IMR-90 (cell line): Measurements from ENCODE around the gene TRPV4. TPM values are rescaled to one million over a fixed set of nuclear protein-coding genes. Genes with fewer than 3 reads are reported as not detected.

Experiments used
- ATAC-seq: fragments of 200-7000 bp; cut with Tn5 transposase; 2 replicates; pipeline ENCODE4 v1.9.1; 2020; ENCODE audit warnings: low read depth, mild to moderate bottlenecking, moderate library complexity
- BruUV-seq: library from RNA; stranded (reverse); fragments of 400-500 nt; replicated peaks from 2 replicates; lab custom pipeline; 2021; lab: Mats Ljungman, UMichigan
- CTCF ChIA-PET: fragments of 300-600 bp; formaldehyde crosslinking; extraction: SDS; loops from one replicate; lab custom pipeline; 2021; ENCODE audit warnings: antibody characterized with exemption; lab: Yijun Ruan, JAX
- POLR2A ChIA-PET: fragments of 300-600 bp; sonication (Branson Sonifier 250); formaldehyde crosslinking; loops from one replicate; lab custom pipeline; 2022; ENCODE audit warnings: antibody characterized with exemption; ENCODE audit not compliant: unreplicated experiment; lab: Charles Lee
- DNase-seq: peaks from one replicate; pipeline ENCODE4 v3.0.0; 2013
- H2AFZ ChIP-seq: replicated peaks from 2 replicates; pipeline ENCODE3; 2013; ENCODE audit warnings: low read length, mild to moderate bottlenecking; ENCODE audit not compliant: poor library complexity
- H2AK5ac ChIP-seq: 2 replicates; pipeline ENCODE4 v1.6.1; 2013; ENCODE audit warnings: low read depth, low read length, inconsistent platforms
- H2AK9ac ChIP-seq: replicated peaks from 2 replicates; pipeline ENCODE3; 2013; ENCODE audit warnings: mild to moderate bottlenecking, low read depth, low read length, moderate library complexity; ENCODE audit not compliant: poor library complexity
- H2BK120ac ChIP-seq: 2 replicates; pipeline ENCODE4 v1.6.1; 2013; ENCODE audit warnings: low read depth, low read length, inconsistent platforms
- H2BK15ac ChIP-seq: 3 replicates; pipeline ENCODE4 v1.6.1; 2013; ENCODE audit warnings: low read depth, low read length, inconsistent platforms
- H2BK20ac ChIP-seq: 2 replicates; pipeline ENCODE4 v1.6.1; 2013; ENCODE audit warnings: low read depth, mild to moderate bottlenecking, inconsistent platforms, low read length, moderate library complexity
- H2BK5ac ChIP-seq: 2 replicates; pipeline ENCODE4 v1.6.1; 2013; ENCODE audit warnings: mild to moderate bottlenecking, low read depth, low read length, inconsistent platforms; ENCODE audit not compliant: poor library complexity, severe bottlenecking
- H3K14ac ChIP-seq: replicated peaks from 2 replicates; pipeline ENCODE4 v1.6.1; 2013; ENCODE audit warnings: low read depth, low read length, inconsistent platforms
- H3K18ac ChIP-seq: 2 replicates; pipeline ENCODE4 v1.6.1; 2013; ENCODE audit warnings: low read depth, low read length, control low read depth
- H3K23ac ChIP-seq: 2 replicates; pipeline ENCODE4 v1.6.1; 2013; ENCODE audit warnings: low read depth, low read length, inconsistent platforms
- H3K27ac ChIP-seq: 2 replicates; pipeline ENCODE4 v1.5.1; 2013; ENCODE audit warnings: mild to moderate bottlenecking, control low read depth, low read length; ENCODE audit not compliant: insufficient read depth
- H3K27me3 ChIP-seq: 2 replicates; pipeline ENCODE4 v1.6.1; 2013; ENCODE audit warnings: low read length; ENCODE audit not compliant: control insufficient read depth, insufficient read depth
- H3K36me3 ChIP-seq: 2 replicates; pipeline ENCODE4 v1.6.1; 2013; ENCODE audit warnings: low read length, mixed read lengths; ENCODE audit not compliant: control insufficient read depth, insufficient read depth
- H3K4ac ChIP-seq: 2 replicates; pipeline ENCODE4 v1.6.1; 2013; ENCODE audit warnings: low read depth, low read length, inconsistent platforms
- H3K4me1 ChIP-seq: 2 replicates; pipeline ENCODE4 v1.6.1; 2013; ENCODE audit warnings: low read length, mixed read lengths; ENCODE audit not compliant: control insufficient read depth, insufficient read depth
- H3K4me2 ChIP-seq: 2 replicates; pipeline ENCODE4 v1.6.1; 2013; ENCODE audit warnings: low read depth, mild to moderate bottlenecking, control low read depth, low read length, moderate library complexity
- H3K4me3 ChIP-seq: 2 replicates; pipeline ENCODE4 v1.5.1; 2013; ENCODE audit warnings: low read depth, mild to moderate bottlenecking, control low read depth, low read length, moderate library complexity; ENCODE audit not compliant: insufficient read depth
- H3K56ac ChIP-seq: 2 replicates; pipeline ENCODE4 v1.6.1; 2013; ENCODE audit warnings: low read length, inconsistent platforms; ENCODE audit not compliant: insufficient read depth; ENCODE audit errors: extremely low read depth
- H3K79me1 ChIP-seq, 2 experiments: 2 replicates each; pipeline ENCODE4 v1.6.1; 2013; ENCODE audit warnings: low read length in 2 of 2, inconsistent platforms in 1 of 2, low read depth in 1 of 2
- H3K9ac ChIP-seq: 2 replicates; pipeline ENCODE4 v1.6.1; 2013; ENCODE audit warnings: low read depth, low read length, control low read depth
- H3K9me1 ChIP-seq: 2 replicates; pipeline ENCODE4 v1.6.1; 2013; ENCODE audit warnings: low read length, inconsistent platforms; ENCODE audit not compliant: insufficient read depth
- H3K9me3 ChIP-seq: 2 replicates; pipeline ENCODE4 v1.6.1; 2013; ENCODE audit warnings: low read length; ENCODE audit not compliant: control insufficient read depth, insufficient read depth
- H4K20me1 ChIP-seq: 2 replicates; pipeline ENCODE4 v1.6.1; 2013; ENCODE audit warnings: low read length, inconsistent platforms; ENCODE audit not compliant: insufficient read depth
- H4K5ac ChIP-seq: 2 replicates; pipeline ENCODE4 v1.6.1; 2013; ENCODE audit warnings: mild to moderate bottlenecking, low read depth, low read length, control low read depth
- H4K8ac ChIP-seq, 2 experiments: 2 replicates each; pipeline ENCODE4 v1.6.1; 2013; ENCODE audit warnings: low read depth in 2 of 2, low read length in 2 of 2, control low read depth in 1 of 2, inconsistent platforms in 1 of 2
- H4K91ac ChIP-seq: 2 replicates; pipeline ENCODE4 v1.6.1; 2013; ENCODE audit warnings: low read depth, low read length, inconsistent platforms; ENCODE audit not compliant: insufficient read depth
- BHLHE40 ChIP-seq: fragments of 150-350 bp; IDR thresholded peaks from 2 replicates; pipeline ENCODE4 v1.6.1; 2016; ENCODE audit warnings: mild to moderate bottlenecking, low read depth, low read length
- CHD1 ChIP-seq: IDR thresholded peaks from 2 replicates; pipeline ENCODE4 v1.6.1; 2012; ENCODE audit warnings: low read depth, low read length, improper control_type of control experiment
- MAFK ChIP-seq: IDR thresholded peaks from 2 replicates; pipeline ENCODE4 v1.6.1; 2012; ENCODE audit warnings: low read depth, low read length, improper control_type of control experiment
- MAZ ChIP-seq: IDR thresholded peaks from 2 replicates; pipeline ENCODE4 v1.6.1; 2012; ENCODE audit warnings: low read depth, mild to moderate bottlenecking, low read length, improper control_type of control experiment, moderate library complexity, borderline replicate concordance
- MXI1 ChIP-seq: IDR thresholded peaks from 2 replicates; pipeline ENCODE4 v1.6.1; 2012; ENCODE audit warnings: low read depth, mild to moderate bottlenecking, low read length, moderate library complexity, borderline replicate concordance
- NFE2L2 ChIP-seq: fragments of 150-350 bp; IDR thresholded peaks from 2 replicates; pipeline ENCODE4 v1.6.1; 2016; ENCODE audit warnings: low read depth, mild to moderate bottlenecking, low read length
- POLR2A ChIP-seq: IDR thresholded peaks from 2 replicates; pipeline ENCODE4 v1.6.1; 2012; ENCODE audit warnings: mild to moderate bottlenecking, low read depth, low read length
- RCOR1 ChIP-seq: IDR thresholded peaks from 2 replicates; pipeline ENCODE4 v1.6.1; 2012; ENCODE audit warnings: mild to moderate bottlenecking, low read length, improper control_type of control experiment; ENCODE audit not compliant: insufficient replicate concordance
- WGBS, 2 experiments: methylation state at CpG; one replicate each; pipeline versions ENCODE4 v1.1.5 to v1.1.7; 2013; ENCODE audit warnings: missing lambda C conversion rate in 2 of 2; ENCODE audit not compliant: insufficient read length in 1 of 2; ENCODE audit errors: extremely low coverage in 2 of 2; 5-methylcytosine and 5-hydroxymethylcytosine counted together
- dilution Hi-C: fragments of 300-500 bp; cut with HindIII; formaldehyde crosslinking; loops from one replicate; pipeline ENCODE4 v1.14.3; 2018; ENCODE audit warnings: low sequenced_read_pairs; ENCODE audit not compliant: unreplicated experiment
- in situ Hi-C: fragments of 300-500 bp; cut with MboI; formaldehyde crosslinking; loops from 3 replicates; pipeline ENCODE4 v1.14.3; 2019; ENCODE audit warnings: low sequenced_read_pairs, inconsistent platforms, mixed read lengths
- intact Hi-C: fragments of 100-400 bp; cut with micrococcal nuclease; formaldehyde crosslinking; loops from 2 replicates; pipeline ENCODE4 v1.10.0; 2022
- polyA plus RNA-seq, 3 experiments: library from polyadenylated mRNA; depleted of rRNA; stranded (reverse); fragments of >200 nt; gene quantifications; 2 replicates each; pipeline ENCODE4 v1.2.3, GENCODE V29; 2012; ENCODE audit warnings: low replicate concordance in 1 of 3
- total RNA-seq: library from RNA; depleted of rRNA; stranded (reverse); fragments of >200 nt; gene quantifications from 2 replicates; pipeline ENCODE4 v1.2.3, GENCODE V29; 2012
- TF ChIP-seq, protein P1 (sequence below): conservative IDR thresholded peaks from 2 replicates; pipeline ENCODE4 v1.5.1; 2012; ENCODE audit warnings: mild to moderate bottlenecking, low read depth, low read length, improper control_type of control experiment
- TF ChIP-seq, protein P2 (sequence below): fragments of 150-350 bp; IDR thresholded peaks from 2 replicates; pipeline ENCODE4 v1.6.1; 2016; ENCODE audit warnings: low read depth, mild to moderate bottlenecking, low read length, moderate library complexity, borderline replicate concordance

TRPV4 gene
- total and polyA plus RNA-seq, 2 of the 4 experiments (the other 2 are of a cell fraction) = 1.1 to 6.1 TPM

DNA sequence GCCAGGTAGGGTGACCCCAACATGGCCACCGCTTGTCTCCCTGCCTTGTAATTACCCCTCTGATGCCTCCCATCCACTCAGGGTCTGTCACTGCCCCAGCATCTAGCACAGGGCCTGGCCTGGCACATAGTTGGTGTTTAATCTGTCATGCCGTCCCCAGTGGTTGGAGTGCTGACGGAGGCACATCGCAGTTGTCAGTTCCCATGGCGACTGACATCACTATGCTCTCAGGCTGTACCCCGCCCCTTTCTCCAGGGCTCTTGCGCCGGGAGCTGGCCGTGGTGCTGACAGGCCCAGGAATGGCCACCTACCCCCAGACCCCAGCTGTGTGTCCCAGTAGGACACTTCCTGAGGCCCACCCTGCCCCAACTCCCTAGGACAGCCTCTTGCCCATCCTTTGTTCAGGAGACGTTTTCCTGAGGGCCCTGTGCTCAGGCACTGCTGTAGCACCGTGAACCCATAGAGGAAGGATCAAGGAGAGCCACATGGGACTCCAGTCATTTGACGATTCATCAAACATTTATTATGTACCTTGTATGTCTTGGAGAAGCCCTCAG, 96.6 kb downstream of the TRPV4 start:
- no peaks in the 10 kb centered on the region for H3K79me1 ChIP-seq
- peaks cover 2% of the 10 kb centered on the region; the same call in 1 of the 2 replicates for H3K4me1 ChIP-seq
- H3K18ac ChIP-seq = no peak overlapping the region
- POLR2A ChIA-PET = no interaction called here
- H2AK9ac ChIP-seq = peak overlapping the region; percentile 45
- no peak overlapping the region for H3K4ac ChIP-seq
- H4K20me1 ChIP-seq = no peaks in the 10 kb centered on the region
- WGBS, 2 experiments = 9% methylated on average over 4 of the region's 12 CpGs; no CpG with 5 or more reads in 1 of the 2 experiments
- TF ChIP-seq MAFK (peak; percentile 56; the same call in 1 of the 2 replicates), POLR2A (no peak), NFE2L2 (no peak), CHD1 (no peak), RCOR1 (peak; percentile 56), BHLHE40 (no peak), MAZ (peak; percentile 63; the same call in 1 of the 2 replicates), MXI1 (0 out of 2 replicates have a peak, but pooled peaks have one; percentile 43)
- TF ChIP-seq, protein P1, sequence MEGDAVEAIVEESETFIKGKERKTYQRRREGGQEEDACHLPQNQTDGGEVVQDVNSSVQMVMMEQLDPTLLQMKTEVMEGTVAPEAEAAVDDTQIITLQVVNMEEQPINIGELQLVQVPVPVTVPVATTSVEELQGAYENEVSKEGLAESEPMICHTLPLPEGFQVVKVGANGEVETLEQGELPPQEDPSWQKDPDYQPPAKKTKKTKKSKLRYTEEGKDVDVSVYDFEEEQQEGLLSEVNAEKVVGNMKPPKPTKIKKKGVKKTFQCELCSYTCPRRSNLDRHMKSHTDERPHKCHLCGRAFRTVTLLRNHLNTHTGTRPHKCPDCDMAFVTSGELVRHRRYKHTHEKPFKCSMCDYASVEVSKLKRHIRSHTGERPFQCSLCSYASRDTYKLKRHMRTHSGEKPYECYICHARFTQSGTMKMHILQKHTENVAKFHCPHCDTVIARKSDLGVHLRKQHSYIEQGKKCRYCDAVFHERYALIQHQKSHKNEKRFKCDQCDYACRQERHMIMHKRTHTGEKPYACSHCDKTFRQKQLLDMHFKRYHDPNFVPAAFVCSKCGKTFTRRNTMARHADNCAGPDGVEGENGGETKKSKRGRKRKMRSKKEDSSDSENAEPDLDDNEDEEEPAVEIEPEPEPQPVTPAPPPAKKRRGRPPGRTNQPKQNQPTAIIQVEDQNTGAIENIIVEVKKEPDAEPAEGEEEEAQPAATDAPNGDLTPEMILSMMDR = no peak
- TF ChIP-seq, protein P2, sequence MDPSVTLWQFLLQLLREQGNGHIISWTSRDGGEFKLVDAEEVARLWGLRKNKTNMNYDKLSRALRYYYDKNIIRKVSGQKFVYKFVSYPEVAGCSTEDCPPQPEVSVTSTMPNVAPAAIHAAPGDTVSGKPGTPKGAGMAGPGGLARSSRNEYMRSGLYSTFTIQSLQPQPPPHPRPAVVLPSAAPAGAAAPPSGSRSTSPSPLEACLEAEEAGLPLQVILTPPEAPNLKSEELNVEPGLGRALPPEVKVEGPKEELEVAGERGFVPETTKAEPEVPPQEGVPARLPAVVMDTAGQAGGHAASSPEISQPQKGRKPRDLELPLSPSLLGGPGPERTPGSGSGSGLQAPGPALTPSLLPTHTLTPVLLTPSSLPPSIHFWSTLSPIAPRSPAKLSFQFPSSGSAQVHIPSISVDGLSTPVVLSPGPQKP = no peak
- no peak overlapping the region for H4K5ac ChIP-seq
- no TSS peak for BruUV-seq
- H3K14ac ChIP-seq = no peak overlapping the region
- no peak overlapping the region for H4K91ac ChIP-seq
- no peak overlapping the region for H4K8ac ChIP-seq
- peak; percentile 53 for DNase-seq
- no peak overlapping the region for H2AK5ac ChIP-seq
- no peaks in the 10 kb centered on the region for H3K9me3 ChIP-seq
- H2BK120ac ChIP-seq = no peak overlapping the region
- H3K27me3 ChIP-seq = peaks cover 28% of the 10 kb centered on the region
- H3K4me2 ChIP-seq = no peak overlapping the region
- H2BK20ac ChIP-seq = no peak overlapping the region
- no peak overlapping the region for H3K23ac ChIP-seq
- H2BK15ac ChIP-seq = no peak overlapping the region
- no peak overlapping the region for H3K4me3 ChIP-seq
- H3K56ac ChIP-seq = no peak overlapping the region
- H2BK5ac ChIP-seq = no peak overlapping the region
- H3K9ac ChIP-seq = no peak overlapping the region
- in situ Hi-C loops (no loop called here), dilution Hi-C loops (no loop called here), intact Hi-C loops (no loop called here)
- peak; percentile 94 for ATAC-seq
- no peaks in the 10 kb centered on the region for H3K36me3 ChIP-seq
- peak overlapping the region; percentile 56 for H2AFZ ChIP-seq
- CTCF ChIA-PET = no interaction called here
- H3K27ac ChIP-seq = no peak overlapping the region
- H3K9me1 ChIP-seq = peaks cover 7% of the 10 kb centered on the region; the same call in 1 of the 2 replicates
